ENCODE data around the gene AXIN2.

DNA sequence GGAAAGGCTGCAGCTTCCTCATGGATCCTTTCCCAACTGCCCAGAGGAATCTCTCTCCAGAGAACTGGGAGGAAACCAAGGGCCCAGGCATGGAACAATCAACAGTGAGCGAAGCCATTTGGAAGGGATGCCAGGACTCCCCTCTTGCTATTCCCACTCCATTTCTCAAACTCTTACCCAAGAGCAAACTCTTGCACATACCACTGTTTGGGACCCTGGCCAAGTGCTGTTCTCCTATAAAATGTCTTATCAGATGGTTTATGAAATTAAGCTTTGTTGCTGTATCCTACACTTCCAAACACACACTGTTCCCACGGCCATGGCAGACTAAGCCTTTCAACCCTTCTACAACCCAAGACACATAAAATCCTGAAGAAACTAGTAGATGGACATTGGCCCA lies 48.3 kb upstream of the AXIN2 start:
- TF ChIP-seq POLR2AphosphoS5 (IDR thresholded peaks at IDR 0.05; ENCODE audit: borderline replicate concordance, low read depth, low read length) (no peak), EZH2 (IDR thresholded peaks at IDR 0.05) (no peak), FOXP2 (optimal IDR thresholded peaks at IDR 0.05; ENCODE audit: control extremely low read depth, extremely low read length, insufficient read depth) (no peak)

Measured in SK-N-MC (cell line).